Thyroid gland (tissue), 4 donors: Measurements from ENCODE around the gene ELF3. TPM values are rescaled to one million over a fixed set of nuclear protein-coding genes. Genes with fewer than 3 reads are reported as not detected.
"Not testable (repeated sequence)": the region's sequence is repeated elsewhere in the genome, so short reads cannot be mapped to it uniquely, and the experiment has no call there.

ENCODE experiments used
- DNase-seq, 2 donors: peaks; one replicate each; pipeline ENCODE4 v3.0.0-alpha.2; 2019
- H3K27ac ChIP-seq, 3 donors: fragments of 200-600 bp; sonication (generic); 1 replicate in 2 of 3; 2 replicates in 1 of 3; pipeline ENCODE4 v1.5.1; 2016 to 2019; ENCODE audit warnings: mild to moderate bottlenecking in 1 of 3, moderate library complexity in 1 of 3
- H3K27me3 ChIP-seq: fragments of 200-600 bp; sonication (generic); one replicate; pipeline ENCODE4 v1.5.1; 2019
- H3K36me3 ChIP-seq, 2 donors: fragments of 200-600 bp; sonication (generic); one replicate each; pipeline ENCODE4 v1.5.1; 2016 to 2019
- H3K4me1 ChIP-seq, 2 donors: fragments of 200-600 bp; sonication (generic); one replicate each; pipeline ENCODE4 v1.5.1; 2017 to 2019
- H3K4me3 ChIP-seq, 3 donors: fragments of 200-600 bp; sonication (generic); replicated peaks in 1 of 3; 1 replicate in 2 of 3; 2 replicates in 1 of 3; pipeline ENCODE4 v1.5.1; 2016; ENCODE audit warnings: mild to moderate bottlenecking in 1 of 3
- H3K9me3 ChIP-seq: fragments of 200-600 bp; sonication (generic); one replicate; pipeline ENCODE4 v1.5.1; 2017
- POLR2A ChIP-seq, 2 donors: fragments of 450-650 bp; IDR thresholded peaks; one replicate each; pipeline ENCODE4 v1.6.1; 2017; ENCODE audit warnings: antibody characterized with exemption in 2 of 2, mild to moderate bottlenecking in 2 of 2, moderate library complexity in 1 of 2
- WGBS, 2 donors: methylation state at CpG; one replicate each; pipeline ENCODE4 v1.1.5; 2017; 5-methylcytosine and 5-hydroxymethylcytosine counted together
- intact Hi-C: fragments of 100-400 bp; cut with DNase I; formaldehyde crosslinking; loops from one replicate; pipeline ENCODE4 v1.15.1; 2023
- total RNA-seq, 4 donors: library from RNA; depleted of rRNA; stranded (reverse); fragments of >200 nt; gene quantifications; one replicate each; pipeline ENCODE4 v1.2.3, GENCODE V29; 2016
- TF ChIP-seq, protein P1 (sequence below), 6 experiments: fragments of 200-600 bp in 3 of 6; fragments of 450-650 bp in 3 of 6; sonication (generic) in 3 of 6; IDR thresholded peaks; one replicate each; pipeline ENCODE4 v1.5.1; 2016 to 2019; ENCODE audit warnings: antibody characterized with exemption in 6 of 6, mild to moderate bottlenecking in 2 of 6, inconsistent platforms in 1 of 6, moderate library complexity in 1 of 6

The ELF3 gene
- 10 to 100 TPM in 2 of 4 donors, 1 to 10 TPM in 2; 6.6 to 28.8 (median 12.6) TPM for total RNA-seq

DNA sequence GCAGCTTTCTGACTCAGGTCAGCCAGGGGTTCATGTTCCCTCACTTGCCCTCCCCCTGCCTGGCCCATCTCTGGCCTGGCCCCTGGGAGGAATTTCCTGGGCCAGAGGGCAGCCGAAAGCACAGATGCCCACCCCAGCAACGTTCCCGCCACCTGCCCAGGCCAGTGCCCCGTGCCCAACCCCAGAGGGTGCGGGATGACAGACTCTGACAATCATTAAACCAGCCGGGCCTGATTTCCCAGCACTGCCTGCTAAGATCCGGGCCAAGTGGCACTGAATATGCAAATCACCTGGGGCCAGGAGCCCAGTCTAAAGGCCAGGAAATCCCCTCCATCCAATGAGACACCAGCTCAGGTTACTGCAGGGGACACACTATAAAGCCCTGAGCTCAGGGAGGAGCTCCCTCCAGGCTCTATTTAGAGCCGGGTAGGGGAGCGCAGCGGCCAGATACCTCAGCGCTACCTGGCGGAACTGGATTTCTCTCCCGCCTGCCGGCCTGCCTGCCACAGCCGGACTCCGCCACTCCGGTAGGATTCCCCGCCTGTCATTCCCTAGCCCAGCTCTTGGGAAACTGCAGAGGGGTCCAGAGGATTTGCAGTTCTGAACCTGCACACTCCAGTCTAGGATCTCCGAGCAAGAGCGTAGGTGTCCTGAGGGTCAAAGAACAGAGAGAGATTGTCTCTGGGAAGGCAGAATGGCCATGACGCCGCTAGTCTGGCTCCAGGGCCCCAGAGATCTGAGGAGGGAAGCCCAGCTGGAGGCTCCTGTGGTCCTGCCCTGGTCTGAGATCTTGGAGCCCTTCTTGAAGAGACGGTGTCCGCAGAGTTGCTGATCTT, at the start of gene ELF3:
Gene ELF3 (plus strand): TSS at position 408 of the 836 bp plus-strand sequence. CDS start 550 bp downstream, outside the sequence.
- Histone ChIP-seq H3K4me3 (peak within 1 kb of the TSS in 2 of 3 donors; percentile 22 to 34), H3K9me3 (no peaks in the 10 kb centered on the region), H3K27me3 (no peaks in the 10 kb centered on the region), H3K36me3 (peaks cover 4 to 16% of the 10 kb centered on the region in 2 donors), H3K4me1 (peaks cover 56 to 63% of the 10 kb centered on the region in 2 donors), H3K27ac (peak within 1 kb of the TSS; percentile 89 to 94 (median 93))
- TF ChIP-seq, protein P1, sequence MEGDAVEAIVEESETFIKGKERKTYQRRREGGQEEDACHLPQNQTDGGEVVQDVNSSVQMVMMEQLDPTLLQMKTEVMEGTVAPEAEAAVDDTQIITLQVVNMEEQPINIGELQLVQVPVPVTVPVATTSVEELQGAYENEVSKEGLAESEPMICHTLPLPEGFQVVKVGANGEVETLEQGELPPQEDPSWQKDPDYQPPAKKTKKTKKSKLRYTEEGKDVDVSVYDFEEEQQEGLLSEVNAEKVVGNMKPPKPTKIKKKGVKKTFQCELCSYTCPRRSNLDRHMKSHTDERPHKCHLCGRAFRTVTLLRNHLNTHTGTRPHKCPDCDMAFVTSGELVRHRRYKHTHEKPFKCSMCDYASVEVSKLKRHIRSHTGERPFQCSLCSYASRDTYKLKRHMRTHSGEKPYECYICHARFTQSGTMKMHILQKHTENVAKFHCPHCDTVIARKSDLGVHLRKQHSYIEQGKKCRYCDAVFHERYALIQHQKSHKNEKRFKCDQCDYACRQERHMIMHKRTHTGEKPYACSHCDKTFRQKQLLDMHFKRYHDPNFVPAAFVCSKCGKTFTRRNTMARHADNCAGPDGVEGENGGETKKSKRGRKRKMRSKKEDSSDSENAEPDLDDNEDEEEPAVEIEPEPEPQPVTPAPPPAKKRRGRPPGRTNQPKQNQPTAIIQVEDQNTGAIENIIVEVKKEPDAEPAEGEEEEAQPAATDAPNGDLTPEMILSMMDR (IDR thresholded peaks at IDR 0.05) = peak in 1 of 6 experiments; percentile 20
- TF ChIP-seq POLR2A (IDR thresholded peaks at IDR 0.05) = peak; percentile 87 to 99
- intact Hi-C loops = no loop called here
- 47 to 49% methylated on average over 16 to 22 of the region's 24 CpGs for WGBS, 2 donors
- DNase-seq = peak; percentile 96 to 97

DNA sequence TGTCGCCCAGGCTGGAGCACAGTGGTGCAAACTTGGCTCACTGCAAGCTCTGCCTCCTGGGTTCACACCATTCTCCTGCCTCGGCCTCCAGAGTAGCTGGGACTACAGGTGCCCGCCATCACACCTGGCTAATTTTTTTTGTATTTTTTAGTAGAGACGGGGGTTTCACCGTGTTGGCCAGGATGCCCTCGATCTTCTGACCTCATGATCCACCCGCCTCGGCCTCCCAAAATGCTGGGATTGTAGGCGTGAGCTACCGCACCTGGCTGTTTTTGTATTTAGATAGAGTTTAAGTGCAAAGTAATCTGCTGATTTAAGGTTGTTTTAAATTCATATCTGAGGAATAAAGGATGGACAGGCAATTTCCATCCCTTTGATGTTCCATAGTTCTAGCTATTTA, 48.0 kb upstream of the ELF3 start:
- H3K27me3 ChIP-seq, H3K4me3 ChIP-seq, H3K4me1 ChIP-seq, H3K9me3 ChIP-seq, intact Hi-C loops, H3K27ac ChIP-seq, DNase-seq: not testable (repeated sequence)
- WGBS, 2 donors = 94 to 95% methylated on average over 10 of the region's 10 CpGs
- peaks cover 50 to 89% of the 10 kb centered on the region in 2 donors for H3K36me3 ChIP-seq

- peaks cover 43 to 77% of the 10 kb centered on the region in 2 donors for H3K36me3 ChIP-seq
- 94 to 98% methylated on average over 1 of the region's 1 CpG for WGBS, 2 donors
- intact Hi-C loops = no loop called here
- no peaks in the 10 kb centered on the region for H3K4me1 ChIP-seq
- H3K27ac ChIP-seq = no peak overlapping the region
- TF ChIP-seq, protein P1 (IDR thresholded peaks at IDR 0.05) = no peak
- no peak for TF ChIP-seq POLR2A (IDR thresholded peaks at IDR 0.05)
- no peak overlapping the region for H3K4me3 ChIP-seq
- no peaks in the 10 kb centered on the region for H3K27me3 ChIP-seq
- DNase-seq = no peak
- H3K9me3 ChIP-seq = no peaks in the 10 kb centered on the region
Measured at GRCh38 chr1:201964261-201964660, 46.1 kb upstream of the ELF3 start.

DNA sequence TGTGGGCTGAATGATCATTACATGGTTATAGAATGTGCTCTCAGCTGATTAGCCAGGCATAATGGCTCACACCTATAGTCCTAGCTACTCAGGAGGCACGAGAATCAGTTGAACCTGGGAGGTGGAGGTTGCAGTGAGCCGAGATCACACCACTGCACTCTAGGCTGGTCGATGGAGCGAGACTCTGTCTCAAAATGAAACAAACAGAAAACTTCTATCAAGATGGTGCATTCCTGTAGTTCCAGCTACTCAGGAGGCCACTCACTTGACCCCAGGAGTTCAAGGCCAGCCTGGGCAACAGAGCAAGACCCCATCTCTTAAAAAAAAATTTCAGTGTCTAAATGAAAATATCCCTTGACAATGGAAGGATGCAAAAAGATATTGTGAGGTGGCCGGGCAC, 44.2 kb upstream of the ELF3 start:
- Histone ChIP-seq H3K4me3 (no peak overlapping the region), H3K27me3 (no peaks in the 10 kb centered on the region), H3K9me3 (no peaks in the 10 kb centered on the region), H3K36me3 (peaks cover 48 to 75% of the 10 kb centered on the region in 2 donors), H3K4me1 (no peaks in the 10 kb centered on the region), H3K27ac (no peak overlapping the region)
- TF ChIP-seq, protein P1 (IDR thresholded peaks at IDR 0.05) = no peak
- no peak for TF ChIP-seq POLR2A (IDR thresholded peaks at IDR 0.05)
- DNase-seq = peak; percentile 25 to 37
- intact Hi-C loops = no loop called here
- 69 to 71% methylated on average over 5 of the region's 5 CpGs for WGBS, 2 donors

GRCh38 chr1:201968202-201968925, 42.0 kb upstream of the ELF3 start:
- intact Hi-C loops = no loop called here
- peaks cover 35 to 56% of the 10 kb centered on the region in 2 donors for H3K36me3 ChIP-seq

More at GRCh38 chr1:201968202-201968925, 42.0 kb upstream of the ELF3 start:
- Histone ChIP-seq H3K27me3 (no peaks in the 10 kb centered on the region), H3K4me1 (no peaks in the 10 kb centered on the region), H3K4me3 (no peak overlapping the region), H3K9me3 (no peaks in the 10 kb centered on the region), H3K27ac (no peak overlapping the region)
- WGBS, 2 donors = 89 to 92% methylated on average over 16 of the region's 16 CpGs
- no peak for TF ChIP-seq POLR2A (IDR thresholded peaks at IDR 0.05)
- TF ChIP-seq, protein P1 (IDR thresholded peaks at IDR 0.05) = no peak
- no peak for DNase-seq
